GM18498 (cell line): ENCODE measurements around the gene PIH1D1.
"Not testable (repeated sequence)": the region's sequence is repeated elsewhere in the genome, so short reads cannot be mapped to it uniquely, and the experiment has no call there.

Experiments used
- ATAC-seq: cut with Tn5 transposase; IDR thresholded peaks from one replicate; pipeline ENCODE4 v1.9.1; 2021; ENCODE audit warnings: mild to moderate bottlenecking, moderate library complexity; ENCODE audit not compliant: unreplicated experiment

Gene PIH1D1

DNA sequence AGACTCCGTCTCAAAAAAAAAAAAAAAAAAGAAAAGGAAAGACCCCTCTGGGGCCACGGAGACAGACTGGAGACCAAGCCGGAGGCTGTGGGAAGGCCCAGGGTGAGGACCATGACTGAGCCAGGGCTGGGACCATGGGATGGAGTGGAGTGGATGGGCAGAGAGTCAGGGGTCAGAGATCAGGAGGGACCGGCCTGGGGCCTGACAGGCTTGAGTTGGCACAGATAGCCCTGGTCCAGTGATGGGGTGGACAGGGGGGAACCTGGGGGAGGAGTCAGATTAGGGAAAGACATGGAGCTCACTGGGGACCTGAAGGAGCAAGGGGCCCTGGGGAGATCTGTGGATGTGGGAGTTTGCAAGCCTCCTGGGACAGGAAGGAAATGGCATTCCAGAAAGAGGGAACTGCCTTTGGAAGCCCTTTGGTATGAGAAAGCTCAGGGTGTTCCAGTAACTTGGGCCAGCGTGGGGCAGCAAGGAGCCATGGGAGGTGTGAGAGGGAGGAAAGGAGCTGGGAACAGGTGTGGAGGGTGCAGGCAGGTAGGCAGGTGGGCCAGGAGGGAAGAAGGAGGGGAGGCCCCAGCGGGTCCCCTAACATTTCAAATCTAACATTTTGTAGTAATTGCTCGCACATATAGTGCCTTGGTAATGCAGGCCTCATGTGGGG is 29.5 kb upstream of the PIH1D1 start:
- ATAC-seq = no peak

DNA sequence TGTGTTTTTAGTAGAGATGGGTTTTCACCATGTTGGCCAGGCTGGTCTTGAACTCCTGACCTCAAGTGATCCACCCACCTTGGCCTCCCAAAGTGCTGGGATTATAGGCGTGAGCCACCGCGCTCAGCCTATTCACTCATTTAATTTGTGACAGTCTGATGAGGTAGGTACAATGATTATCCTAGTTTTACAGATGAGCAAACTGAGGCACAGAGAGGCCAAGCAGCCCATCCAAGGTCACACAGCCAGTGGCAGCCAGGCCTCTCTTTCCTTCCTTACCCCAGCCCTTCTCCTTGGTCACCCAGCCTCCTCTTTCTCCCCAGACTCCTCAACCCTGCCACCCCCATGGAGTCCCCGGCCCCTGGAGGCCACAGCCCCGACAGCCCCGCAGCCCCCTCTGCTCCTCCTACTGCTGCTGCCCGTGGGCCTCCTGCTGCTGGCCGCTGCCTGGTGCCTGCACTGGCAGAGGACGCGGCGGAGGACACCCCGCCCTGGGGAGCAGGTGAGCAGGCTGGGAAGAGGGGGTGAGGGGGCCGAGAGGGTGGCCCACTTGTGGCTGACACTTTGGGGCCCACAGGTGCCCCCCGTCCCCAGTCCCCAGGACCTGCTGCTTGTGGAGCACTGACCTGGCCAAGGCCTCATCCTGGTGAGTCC is 28.5 kb upstream of the PIH1D1 start:
- ATAC-seq = no peak

DNA sequence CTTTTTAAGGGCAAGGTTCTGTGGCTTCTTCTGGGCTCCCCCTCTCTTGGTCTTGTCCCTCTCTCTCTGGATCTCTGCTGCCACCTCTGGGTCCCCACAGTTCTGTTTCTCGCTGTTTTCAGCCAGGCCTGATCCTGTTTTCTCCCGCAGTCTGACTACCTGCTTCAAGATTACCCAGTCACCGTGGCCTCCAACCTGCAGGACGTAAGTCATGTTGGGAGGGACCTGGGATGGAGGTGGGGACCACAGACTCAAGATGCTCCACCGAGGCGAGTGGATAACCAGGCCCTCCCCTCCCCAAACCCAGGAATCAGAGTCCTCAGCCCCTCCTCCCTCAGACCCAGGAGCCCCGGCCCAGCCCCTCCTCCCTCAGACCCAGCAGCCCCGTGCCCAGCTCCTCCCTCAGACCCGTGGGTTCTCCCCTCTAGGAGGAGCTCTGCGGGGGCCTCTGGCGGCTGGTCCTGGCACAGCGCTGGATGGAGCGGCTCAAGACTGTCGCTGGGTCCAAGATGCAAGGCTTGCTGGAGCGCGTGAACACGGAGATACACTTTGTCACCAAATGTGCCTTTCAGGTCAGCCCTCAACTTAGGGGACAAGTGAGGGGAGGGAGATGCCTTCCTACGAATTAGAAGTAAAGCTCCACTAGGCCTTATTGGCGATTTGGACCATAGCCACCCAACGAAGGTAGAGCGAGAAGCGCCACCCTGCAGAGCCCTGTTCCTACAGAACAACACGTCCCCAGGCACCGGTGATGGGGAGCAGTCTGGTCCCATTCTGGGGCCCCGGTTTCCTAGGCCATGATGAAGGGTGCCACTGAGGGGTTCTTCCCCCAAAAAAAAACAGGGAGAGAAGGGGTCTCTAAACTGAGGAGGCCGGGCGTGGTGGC is 24.6 kb upstream of the PIH1D1 start:
- ATAC-seq = no peak

DNA sequence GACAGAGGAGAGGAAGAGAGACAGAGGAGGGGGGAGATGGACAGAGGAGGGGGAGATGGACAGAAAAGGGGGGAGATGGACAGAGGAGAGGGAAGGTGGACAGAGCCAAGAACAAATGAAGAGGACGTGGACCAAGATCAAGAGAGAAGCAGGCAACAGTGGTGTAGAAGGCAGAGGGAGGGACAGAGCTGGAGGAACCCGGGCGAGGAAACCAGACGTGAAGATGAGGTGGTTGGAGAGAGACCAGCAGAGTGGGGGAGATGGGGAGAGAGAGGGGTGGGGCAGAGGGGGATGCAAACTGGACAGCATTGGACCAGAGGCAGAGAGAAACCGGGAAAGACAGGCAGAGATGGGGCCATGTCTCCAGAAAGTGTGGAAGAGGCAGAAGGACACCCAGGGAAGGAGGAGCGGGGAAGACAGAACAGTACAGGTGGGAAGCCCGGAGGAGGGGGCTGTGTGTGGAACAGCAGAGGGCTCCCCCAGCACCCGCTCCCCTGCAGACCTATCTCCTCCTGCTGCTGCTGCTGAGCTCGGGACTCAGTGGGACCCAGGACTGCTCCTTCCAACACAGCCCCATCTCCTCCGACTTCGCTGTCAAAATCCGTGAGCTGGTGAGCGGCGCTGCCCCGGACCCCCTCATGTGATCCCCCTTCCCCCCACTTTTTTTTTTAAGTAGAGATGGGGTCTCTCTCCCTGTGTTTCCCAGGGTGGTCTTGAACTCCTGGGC is 23.7 kb upstream of the PIH1D1 start:
- ATAC-seq = no peak

DNA sequence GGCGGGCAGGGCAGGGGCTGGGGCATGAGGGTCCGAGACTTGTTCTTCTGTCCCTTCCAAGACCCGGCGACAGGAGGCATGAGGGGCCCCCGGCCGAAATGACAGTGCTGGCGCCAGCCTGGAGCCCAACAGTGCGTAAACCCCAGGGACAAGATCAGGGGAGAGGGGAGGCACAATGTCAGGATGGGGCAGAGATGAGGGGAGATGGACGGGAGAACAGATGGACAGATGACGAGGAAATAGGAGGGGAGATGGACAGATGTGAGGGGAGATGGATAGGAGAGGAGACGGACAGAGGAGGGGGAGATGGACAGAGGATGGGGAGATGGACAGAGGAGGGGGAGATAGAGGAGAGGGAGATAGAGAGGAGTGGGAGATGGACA is 22.9 kb upstream of the PIH1D1 start:
- peak; percentile 1 for ATAC-seq

DNA sequence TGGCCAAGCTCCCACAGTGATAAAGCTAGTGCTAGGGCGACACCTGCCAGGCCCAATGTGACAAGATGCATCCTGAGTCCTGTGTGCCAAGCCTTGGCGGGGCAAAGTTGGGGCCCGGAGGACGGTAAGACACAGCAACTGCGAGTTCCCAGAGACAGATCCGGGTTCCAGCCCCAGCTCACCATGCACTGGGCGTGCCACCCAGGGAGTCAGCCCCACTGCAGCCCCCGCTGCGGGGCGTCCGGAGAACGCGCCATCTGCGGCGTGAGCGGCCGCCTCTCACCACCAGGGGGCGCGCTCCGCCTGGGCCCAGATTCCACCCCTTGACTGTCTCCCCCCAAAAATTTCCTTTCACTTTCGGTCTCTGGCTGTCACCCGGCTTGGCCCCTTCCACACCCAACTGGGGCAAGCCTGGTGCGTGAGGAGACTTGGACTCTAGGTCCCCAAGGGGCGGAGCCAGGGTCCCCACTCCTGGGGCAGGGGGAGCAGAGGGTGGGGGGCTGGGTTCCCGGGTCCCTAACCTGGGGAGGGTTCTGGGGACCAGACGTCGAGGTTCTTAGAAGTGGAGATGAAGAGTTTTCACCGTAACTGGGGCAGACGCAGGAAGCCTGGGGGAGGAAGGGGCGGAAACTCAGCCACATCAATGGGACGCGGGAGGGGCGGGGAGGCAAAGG is 22.4 kb upstream of the PIH1D1 start, which contains the start of gene FLT3LG:
FLT3LG (plus strand) TSS at position 348 of the 674 bp plus-strand sequence. CDS start 425 bp downstream, outside the sequence.
- ATAC-seq = peak; percentile 55

DNA sequence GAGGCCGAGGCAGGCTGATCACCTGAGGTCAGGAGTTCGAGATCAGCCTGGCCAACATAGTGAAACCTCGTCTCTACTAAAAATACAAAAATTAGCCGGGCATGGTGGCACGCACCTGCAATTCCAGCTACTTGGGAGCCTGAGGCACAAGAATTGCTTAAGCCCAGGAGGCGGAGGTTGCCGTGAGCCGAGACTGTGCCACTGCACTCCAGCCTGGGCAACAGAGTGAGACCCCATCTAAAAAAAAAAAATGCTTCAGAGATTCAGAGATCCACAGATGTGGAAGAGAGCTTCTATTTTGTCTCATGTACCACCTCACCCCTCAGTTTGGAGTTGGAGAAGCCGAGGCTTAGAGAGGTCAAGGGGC is 21.9 kb upstream of the PIH1D1 start:
- ATAC-seq = not testable (repeated sequence)

DNA sequence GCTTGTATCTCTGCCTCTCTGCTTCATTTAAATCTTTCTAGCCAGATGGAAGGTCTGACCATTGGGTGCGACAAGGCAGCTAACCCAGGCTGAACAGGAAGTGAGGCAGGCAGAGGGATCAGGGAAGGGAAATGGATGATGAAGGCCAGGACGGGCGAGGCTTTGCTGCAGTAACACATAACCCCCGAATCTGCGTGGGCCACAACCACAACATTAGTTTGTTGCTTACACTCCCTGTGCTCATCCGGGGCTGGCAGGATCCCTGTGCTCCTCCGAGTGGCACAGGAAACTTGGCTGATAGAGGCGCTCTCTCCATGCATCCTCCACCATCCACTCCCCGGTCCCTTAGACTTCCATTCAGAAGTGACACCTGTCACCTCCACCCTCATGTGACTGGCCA is 21.3 kb upstream of the PIH1D1 start:
- no peak for ATAC-seq

DNA sequence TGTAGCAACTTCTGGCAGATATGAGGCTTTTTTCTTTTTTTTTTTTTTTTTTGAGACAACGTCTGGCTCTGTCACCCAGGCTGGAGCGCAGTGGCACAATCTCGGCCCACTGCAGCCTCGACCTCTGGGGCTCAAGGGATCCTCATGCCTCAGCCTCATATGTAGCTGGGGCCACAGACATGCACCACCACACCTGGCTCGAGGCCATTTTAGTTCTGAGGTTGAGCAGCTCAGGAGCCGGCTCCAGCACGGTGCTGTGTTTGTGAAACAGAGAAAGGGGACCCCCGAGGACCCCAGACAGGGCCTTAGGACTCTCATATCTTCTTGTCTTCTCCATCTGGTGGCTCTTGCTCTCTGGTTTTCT is 19.0 kb upstream of the PIH1D1 start:
- ATAC-seq = no peak

DNA sequence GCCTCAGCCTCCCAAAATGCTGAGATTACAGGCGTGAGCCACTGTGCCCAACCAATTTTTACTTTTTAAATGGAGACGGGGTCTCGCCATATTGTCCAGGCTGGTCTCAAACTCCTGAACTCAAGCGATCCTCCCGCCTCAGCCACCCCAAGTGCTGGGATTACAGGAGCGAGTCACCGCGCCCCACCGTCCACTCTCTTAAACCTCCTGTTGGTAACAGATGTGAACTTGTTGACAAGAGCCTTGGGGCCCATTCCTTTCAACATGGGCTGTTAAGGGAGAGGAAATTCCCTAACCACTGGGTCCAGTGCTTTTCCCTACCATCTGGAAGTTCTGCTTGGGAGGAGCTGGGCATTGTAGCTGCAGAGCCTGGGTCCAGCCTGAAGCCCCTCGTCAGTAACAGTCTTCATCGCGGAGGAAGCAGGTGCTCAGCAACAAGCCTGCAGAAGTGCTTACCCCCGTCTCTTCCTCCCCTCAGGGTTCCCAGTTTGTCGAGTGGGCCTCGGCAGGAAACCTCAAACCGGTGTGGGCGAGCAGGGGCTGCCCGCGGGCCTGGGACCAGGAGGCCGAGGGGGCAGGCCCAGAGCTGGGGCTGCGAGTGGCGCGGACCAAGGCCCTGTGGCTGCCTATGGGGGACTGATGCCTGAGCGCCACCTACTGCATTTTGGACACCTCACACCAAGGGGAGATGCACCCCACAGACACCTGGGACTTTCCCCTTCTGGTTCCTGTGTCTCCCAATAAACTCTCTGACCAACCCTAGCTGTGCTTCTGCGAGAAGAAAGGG is 18.4 kb upstream of the PIH1D1 start:
- ATAC-seq = peak; percentile 60

DNA sequence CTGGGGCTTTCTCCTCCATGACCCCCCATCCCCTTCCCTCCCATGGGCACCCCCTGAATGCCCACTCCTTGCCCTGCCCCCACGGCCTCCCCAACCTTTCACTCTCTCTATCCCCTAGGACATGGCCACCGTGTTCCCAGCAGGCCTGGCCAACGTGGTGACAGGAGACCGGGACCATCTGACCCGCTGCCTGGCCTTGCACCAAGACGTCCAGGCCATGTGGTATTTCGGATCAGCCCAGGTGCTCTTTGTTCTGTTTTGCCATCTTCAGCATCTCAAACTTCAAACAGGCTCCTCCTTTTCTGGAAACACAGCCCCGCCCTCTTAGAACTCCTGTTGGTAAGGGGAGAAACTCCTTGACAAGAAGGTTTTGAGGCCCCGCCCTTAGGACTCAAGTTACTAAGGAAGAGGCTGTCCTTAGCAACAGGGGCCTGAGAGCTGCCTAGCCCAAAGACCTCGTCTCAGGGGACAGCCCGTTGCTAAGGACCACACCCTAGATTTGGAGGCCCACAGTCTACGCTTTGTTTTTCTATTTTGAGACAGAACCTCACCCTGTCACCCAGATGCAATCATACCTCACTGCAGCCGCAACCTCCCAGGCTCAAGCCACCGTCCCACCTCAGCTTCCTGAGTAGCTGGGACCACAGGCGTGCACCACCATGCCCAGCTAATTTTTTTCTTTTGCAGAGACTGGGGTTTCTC is 17.3 kb upstream of the PIH1D1 start:
- peak; percentile 60 for ATAC-seq

DNA sequence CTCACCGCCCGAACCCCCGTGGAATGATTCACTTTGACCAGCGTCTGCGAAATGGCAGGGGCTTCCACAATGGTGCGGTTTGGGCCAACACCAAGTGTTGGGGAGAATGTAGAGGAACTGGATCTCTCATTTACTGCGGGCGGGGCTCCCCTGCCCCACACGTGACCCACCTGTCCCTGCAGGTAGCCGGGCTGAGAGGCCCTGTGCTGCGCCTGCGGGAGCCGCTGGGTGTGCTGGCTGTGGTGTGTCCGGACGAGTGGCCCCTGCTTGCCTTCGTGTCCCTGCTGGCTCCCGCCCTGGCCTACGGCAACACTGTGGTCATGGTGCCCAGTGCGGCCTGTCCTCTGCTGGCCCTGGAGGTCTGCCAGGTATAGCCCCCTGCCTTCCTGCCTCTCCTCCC is 16.6 kb upstream of the PIH1D1 start:
- ATAC-seq = no peak

DNA sequence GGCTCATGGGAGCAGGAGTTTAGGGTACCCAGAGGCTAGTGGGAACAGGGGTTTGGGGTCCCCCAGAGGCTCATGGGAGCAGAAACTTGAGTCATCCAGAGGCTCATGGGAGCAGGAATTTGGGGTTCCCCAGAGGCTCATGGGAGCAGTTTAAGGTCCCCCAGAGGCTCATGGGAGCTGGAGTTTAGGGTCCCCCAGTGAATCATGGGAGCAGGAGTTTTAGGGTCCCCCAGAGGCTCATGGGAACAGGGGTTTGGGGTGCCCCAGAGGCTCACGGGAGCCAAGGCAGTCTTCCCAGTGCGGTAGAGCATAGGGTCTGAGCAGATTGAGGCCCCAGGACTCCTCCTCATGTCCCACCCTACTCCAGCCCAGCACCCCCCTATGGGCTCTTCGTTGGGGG is 13.8 kb upstream of the PIH1D1 start:
- no peak for ATAC-seq

DNA sequence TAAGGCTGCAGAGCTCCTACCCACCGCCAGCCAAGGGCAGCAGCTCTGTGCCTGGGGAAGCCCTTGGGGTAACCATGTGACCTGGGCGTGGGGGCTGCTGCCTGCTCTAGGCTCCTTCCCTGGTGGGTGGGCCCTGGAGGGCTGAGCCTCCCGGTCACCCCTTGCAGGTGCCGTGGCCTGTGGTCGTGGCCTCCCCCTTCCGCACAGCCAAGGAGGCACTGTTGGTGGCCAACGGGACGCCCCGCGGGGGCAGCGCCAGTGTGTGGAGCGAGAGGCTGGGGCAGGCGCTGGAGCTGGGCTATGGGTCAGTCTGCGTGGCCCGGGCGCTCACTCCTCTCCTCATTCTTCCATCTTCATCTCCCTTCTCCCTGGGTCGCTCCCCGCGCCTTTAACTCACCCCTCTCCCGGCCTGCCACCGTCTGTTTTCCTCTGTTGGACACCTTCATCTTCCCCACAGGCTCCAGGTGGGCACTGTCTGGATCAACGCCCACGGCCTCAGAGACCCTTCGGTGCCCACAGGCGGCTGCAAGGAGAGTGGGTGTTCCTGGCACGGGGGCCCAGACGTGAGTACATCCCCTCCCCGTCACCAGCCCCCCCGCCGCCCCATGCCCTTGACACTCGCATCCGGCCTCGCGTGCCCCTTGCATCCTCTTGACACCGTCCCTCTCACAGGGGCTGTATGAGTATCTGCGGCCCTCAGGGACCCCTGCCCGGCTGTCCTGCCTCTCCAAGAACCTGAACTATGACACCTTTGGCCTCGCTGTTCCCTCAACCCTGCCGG is 12.5 kb upstream of the PIH1D1 start:
- ATAC-seq = no peak

DNA sequence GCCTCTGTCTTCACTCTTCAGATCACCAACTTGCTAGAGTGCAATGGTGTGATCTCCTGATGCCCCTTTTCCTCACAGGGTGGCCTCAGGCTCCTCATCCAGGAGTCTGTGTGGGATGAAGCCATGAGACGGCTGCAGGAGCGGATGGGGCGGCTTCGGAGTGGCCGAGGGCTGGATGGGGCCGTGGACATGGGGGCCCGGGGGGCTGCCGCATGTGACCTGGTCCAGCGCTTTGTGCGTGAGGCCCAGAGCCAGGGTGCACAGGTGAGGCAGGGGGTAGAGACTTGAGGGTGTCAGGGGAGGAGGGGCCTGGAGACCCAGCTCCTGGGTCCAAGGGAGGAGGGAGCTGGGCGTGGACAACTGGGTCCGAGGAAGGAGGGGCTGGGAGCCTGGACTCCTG is 10.9 kb upstream of the PIH1D1 start:
- ATAC-seq = no peak

DNA sequence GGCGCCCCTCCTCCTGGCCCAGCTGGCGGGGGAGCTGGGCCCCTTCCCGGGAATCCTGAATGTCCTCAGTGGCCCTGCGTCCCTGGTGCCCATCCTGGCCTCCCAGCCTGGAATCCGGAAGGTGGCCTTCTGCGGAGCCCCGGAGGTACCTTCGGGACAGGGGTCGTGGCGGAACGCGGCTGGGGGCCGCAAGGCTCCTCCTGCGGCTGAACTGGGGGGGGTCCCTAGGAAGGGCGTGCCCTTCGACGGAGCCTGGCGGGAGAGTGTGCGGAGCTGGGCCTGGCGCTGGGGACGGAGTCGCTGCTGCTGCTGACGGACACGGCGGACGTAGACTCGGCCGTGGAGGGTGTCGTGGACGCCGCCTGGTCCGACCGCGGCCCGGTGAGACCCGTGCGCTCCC is 10.0 kb upstream of the PIH1D1 start:
- ATAC-seq = no peak

DNA sequence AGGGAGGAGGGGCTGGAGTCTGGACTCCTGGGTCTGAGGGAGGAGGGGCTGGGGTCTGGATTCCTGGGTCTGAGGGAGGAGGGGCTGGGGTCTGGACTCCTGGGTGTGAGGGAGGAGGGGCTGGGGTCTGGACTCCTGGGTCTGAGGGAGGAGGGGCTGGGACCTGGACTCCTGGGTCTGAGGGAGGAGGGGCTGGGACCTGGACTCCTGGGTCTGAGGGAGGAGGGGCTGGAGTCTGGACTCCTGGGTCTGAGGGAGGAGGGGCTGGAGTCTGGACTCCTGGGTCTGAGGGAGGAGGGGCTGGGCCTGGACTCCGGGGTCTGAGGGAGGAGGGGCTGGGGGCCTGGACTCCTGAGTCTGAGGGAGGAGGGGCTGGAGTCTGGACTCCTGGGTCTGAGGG is 9.5 kb upstream of the PIH1D1 start:
- ATAC-seq = not testable (repeated sequence)

DNA sequence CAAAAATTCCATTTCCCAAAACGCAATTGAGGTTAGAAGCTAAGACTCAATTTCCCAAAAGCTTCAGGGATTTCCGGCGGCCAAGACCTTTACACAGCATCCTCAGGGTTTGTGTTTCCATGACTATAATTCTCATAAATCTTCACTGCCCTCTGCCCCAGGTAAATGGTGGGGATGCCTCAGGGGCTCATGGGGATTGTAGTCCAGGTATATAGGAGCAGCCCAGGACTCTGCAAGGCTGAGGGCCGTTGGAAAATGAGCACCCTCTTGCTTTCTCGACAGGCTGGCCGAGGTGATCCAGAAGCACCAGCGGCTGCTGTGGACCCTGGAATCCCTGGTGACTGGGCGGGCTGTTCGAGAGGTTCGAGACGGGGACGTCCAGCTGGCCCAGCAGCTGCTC is 7.8 kb upstream of the PIH1D1 start:
- no peak for ATAC-seq

DNA sequence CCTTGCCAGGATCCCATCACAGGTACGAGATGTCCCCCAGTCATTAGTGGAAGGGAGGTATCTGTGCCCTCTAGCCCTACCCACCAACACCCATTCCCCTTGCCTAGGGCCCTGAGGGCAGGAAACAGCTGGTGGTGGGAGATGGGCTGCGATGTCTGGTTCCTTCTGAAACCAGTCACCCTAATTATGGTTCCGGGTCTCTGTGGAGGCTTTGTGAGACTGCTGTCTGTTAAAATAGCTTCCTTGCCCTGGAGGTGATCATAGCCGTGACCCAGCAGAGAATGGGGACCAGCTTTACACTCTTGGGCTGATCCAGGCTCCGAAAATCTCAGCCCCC is 6.9 kb upstream of the PIH1D1 start:
- ATAC-seq = no peak
